Esophagus (tissue), 2 donors: ENCODE data around the gene NFIA. TPM values are rescaled to one million over a fixed set of nuclear protein-coding genes. Genes with fewer than 3 reads are reported as not detected.

Experiments used
- H3K27ac ChIP-seq, 2 donors: one replicate each; pipeline ENCODE4 v1.5.1; 2013; ENCODE audit warnings: low read depth in 2 of 2, mild to moderate bottlenecking in 2 of 2, inconsistent platforms in 1 of 2, low read length in 1 of 2, moderate library complexity in 1 of 2
- H3K27me3 ChIP-seq, 2 donors: one replicate each; pipeline ENCODE4 v1.6.1; 2013; ENCODE audit warnings: low read length in 2 of 2, control low read depth in 1 of 2, mild to moderate bottlenecking in 1 of 2; ENCODE audit not compliant: insufficient read depth in 2 of 2, control insufficient read depth in 1 of 2
- H3K36me3 ChIP-seq, 2 donors: one replicate each; pipeline ENCODE4 v1.6.1; 2013; ENCODE audit warnings: low read length in 1 of 2; ENCODE audit not compliant: control insufficient read depth in 2 of 2, insufficient read depth in 2 of 2
- H3K4me1 ChIP-seq, 2 donors: one replicate each; pipeline ENCODE4 v1.6.1; 2013; ENCODE audit warnings: low read length in 1 of 2; ENCODE audit not compliant: control insufficient read depth in 2 of 2, insufficient read depth in 2 of 2
- H3K4me3 ChIP-seq, 2 donors: one replicate each; pipeline ENCODE4 v1.5.1; 2013; ENCODE audit warnings: low read length in 2 of 2, mild to moderate bottlenecking in 2 of 2, low read depth in 1 of 2, moderate library complexity in 1 of 2
- H3K9me3 ChIP-seq, 2 donors: one replicate each; pipeline ENCODE4 v1.6.1; 2013; ENCODE audit warnings: mild to moderate bottlenecking in 2 of 2, low read depth in 1 of 2, low read length in 1 of 2, moderate library complexity in 1 of 2; ENCODE audit not compliant: control insufficient read depth in 2 of 2, insufficient read depth in 1 of 2
- WGBS, 2 donors: extraction: QIAGEN DNeasy Blood & Tissue Kit; methylation state at CpG; one replicate each; pipeline ENCODE4 v1.1.7; 2013; 5-methylcytosine and 5-hydroxymethylcytosine counted together
- polyA plus RNA-seq, 2 donors: library from polyadenylated mRNA; stranded (reverse); fragments of 200-250 nt; gene quantifications; one replicate each; pipeline ENCODE4 v1.2.3, GENCODE V29; 2013
- donor health status: healthy with polysubstance abuse.
- donor health status: Bipolar disorder and iron deficiency.

NFIA gene
- polyA plus RNA-seq, 2 donors = 9.0 to 11.0 TPM

DNA sequence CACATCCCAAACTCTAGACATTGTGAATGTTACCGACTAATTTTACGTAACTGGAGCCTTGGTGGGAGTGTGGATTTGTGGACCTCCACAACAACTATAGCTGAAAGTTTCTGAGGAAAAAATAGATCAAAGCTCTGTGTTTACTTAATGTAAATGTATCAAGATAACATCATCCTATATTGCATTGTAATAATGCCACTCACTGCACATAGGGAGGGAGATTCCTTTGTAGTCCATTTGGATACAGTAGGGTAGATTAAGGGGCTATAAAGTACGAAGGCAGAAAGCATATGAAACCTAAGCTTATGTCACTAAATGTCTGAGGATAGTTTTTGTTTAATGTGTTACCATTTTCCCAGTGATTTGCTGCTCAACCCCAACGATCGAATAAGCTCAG, 369.2 kb downstream of the NFIA start:
- Histone ChIP-seq H3K4me1 (peaks cover 3 to 10% of the 10 kb centered on the region in 2 donors), H3K27ac (no peak overlapping the region)
- 86 to 90% methylated on average over 5 of the region's 5 CpGs for WGBS, 2 donors

DNA sequence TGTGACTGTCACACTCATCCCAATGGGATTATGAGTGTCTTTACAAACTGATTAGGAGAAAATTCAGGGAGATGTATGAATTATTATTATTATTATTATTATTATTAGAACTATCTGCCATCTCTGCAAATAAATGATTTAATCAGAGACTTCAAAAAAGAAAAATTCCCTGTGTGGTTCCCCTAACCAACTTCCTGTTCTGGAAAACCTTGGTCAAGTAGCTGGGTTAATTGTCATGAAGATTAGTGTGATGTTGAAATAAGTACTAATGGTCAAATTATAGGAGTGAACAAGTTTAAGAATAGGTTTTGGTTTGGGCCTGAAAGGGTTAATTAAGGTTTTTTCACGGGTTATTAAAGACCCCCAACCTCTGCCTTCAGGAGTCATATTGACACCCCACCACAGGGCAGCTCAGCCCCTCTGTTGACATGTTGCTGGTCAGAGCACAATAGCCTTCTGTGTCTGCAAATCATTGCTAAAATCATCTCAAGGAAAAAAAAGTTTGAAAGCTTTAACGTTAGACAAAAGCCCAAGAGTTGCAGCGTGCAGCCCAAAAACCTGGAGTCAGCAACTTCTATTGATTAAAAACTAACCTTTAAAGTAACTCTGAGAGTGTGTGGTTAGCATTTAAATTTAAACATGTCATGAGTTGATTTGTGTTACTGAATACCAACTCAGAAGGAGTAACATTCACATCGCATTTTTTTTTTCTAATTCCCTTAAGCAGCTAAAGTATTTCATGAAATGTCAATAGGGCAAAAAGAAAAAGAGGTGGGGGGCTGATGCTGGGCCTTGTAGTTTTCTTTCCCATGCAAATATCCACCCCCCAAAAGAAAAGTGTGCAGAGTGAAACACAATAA, 370.0 kb downstream of the NFIA start:
- Histone ChIP-seq H3K36me3 (peaks cover 2 to 4% of the 10 kb centered on the region in 2 donors), H3K9me3 (no peaks in the 10 kb centered on the region), H3K4me1 (peaks cover 3 to 7% of the 10 kb centered on the region in 2 donors), H3K4me3 (no peak overlapping the region), H3K27me3 (no peaks in the 10 kb centered on the region), H3K27ac (peak overlapping the region; percentile 54 to 76)
- 8% methylated on average over 4 of the region's 4 CpGs for WGBS, 2 donors

More for the DNA sequence above, 369.2 kb downstream of the NFIA start:
- H3K27me3 ChIP-seq = no peaks in the 10 kb centered on the region
- H3K36me3 ChIP-seq = peaks cover 2 to 4% of the 10 kb centered on the region in 2 donors
- no peaks in the 10 kb centered on the region for H3K9me3 ChIP-seq
- no peak overlapping the region for H3K4me3 ChIP-seq

DNA sequence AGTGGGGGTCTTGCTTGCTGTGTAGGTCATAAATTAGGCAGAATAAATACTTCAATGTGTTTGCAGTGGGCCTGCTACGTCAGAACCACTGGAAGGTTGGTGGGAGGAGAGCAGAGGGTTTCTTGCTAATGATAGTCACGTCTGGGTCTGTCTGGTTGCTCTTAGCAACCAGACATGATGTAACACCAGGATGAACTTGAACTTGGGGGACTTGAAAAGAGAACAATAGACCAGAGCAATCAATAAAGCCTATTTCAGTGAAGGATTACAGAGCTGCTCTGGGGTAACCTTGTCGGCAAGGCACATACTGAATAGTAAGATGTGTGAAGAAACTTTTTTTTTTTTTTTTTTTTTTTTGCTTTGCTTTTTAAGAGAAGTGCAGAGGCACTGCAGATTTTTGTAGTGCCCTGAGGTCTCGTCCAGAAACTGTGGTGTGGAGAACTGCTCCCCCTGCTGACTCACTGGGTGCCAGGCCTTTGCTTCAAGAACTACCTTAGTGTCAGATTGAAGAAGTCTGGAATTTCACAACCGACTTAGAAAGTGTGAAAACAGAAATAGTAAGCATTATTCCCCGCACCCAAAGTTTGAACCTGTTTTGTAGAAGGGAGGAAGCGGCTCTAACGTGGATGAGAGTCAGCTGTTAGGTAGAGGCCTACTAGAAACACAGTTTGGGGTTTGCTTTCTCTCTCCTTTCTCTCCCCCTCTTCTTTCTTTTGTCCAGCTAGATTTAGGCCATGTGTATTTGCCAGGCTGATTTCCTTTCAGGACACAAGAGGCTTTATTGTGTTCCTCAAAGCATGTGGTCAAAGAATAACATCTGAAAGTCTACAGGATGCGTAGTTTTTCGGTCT, 371.0 kb downstream of the NFIA start:
- Histone ChIP-seq H3K27me3 (no peaks in the 10 kb centered on the region), H3K36me3 (peaks cover 2 to 4% of the 10 kb centered on the region in 2 donors), H3K27ac (peak overlapping the region; percentile 54 to 71), H3K9me3 (no peaks in the 10 kb centered on the region), H3K4me1 (peaks cover 3 to 7% of the 10 kb centered on the region in 2 donors), H3K4me3 (no peak overlapping the region)
- 17 to 19% methylated on average over 10 of the region's 10 CpGs for WGBS, 2 donors

DNA sequence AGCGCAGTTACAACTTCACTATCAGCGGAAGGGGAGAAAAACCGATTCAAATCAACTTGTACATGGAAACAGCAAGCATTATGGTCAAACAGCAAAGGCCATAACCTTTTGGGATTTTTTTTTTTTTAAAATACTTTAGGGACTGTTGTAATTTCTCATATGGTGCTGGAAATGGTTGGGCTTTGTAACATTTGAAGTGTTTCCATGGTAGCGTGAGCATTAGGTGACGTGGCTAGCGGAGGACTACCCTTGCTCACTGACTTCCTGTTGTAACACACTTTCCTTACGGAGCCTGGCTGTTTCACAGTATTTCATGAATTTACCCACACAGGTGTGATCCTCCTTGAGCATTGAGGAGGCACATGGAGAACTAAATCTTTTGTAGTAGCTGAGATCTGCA, 373.0 kb downstream of the NFIA start:
- Histone ChIP-seq H3K27me3 (no peaks in the 10 kb centered on the region), H3K4me1 (peaks cover 0 to 2% of the 10 kb centered on the region in 2 donors)
- 92 to 93% methylated on average over 7 of the region's 7 CpGs for WGBS, 2 donors

DNA sequence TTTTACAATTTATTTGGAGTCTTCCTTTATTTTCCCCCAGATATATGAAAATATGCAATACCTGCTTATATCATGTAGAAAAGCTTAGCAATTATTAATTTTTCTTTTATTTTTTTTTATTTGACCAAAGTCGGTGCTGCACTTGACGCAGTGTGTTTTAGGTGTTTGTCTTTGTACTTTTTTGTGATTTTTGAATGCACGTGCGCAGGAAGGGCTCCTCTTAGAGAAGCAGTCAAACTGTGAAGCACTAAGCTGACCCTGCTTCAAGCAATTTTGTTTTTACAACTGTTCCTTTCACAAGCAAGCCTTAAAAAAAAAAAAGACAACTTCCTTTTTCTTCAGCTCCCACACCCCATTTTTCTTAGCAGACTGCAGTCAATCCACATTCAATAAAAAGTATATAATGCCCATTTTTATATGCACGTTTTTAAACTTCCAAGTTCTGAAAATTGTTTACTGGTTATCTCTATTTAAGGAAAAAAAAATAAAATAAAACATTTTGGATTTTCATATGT, 375.2 kb downstream of the NFIA start:
- H3K4me1 ChIP-seq = no peaks in the 10 kb centered on the region
- no peak overlapping the region for H3K4me3 ChIP-seq
- no peaks in the 10 kb centered on the region for H3K9me3 ChIP-seq
- no peaks in the 10 kb centered on the region for H3K27me3 ChIP-seq
- WGBS, 2 donors = 81 to 83% methylated on average over 5 of the region's 5 CpGs
- peaks cover 2 to 4% of the 10 kb centered on the region in 2 donors for H3K36me3 ChIP-seq
- H3K27ac ChIP-seq = no peak overlapping the region

More for the DNA sequence above, 373.0 kb downstream of the NFIA start:
- no peaks in the 10 kb centered on the region for H3K9me3 ChIP-seq
- peaks cover 2 to 4% of the 10 kb centered on the region in 2 donors for H3K36me3 ChIP-seq
- H3K27ac ChIP-seq = no peak overlapping the region
- no peak overlapping the region for H3K4me3 ChIP-seq

DNA sequence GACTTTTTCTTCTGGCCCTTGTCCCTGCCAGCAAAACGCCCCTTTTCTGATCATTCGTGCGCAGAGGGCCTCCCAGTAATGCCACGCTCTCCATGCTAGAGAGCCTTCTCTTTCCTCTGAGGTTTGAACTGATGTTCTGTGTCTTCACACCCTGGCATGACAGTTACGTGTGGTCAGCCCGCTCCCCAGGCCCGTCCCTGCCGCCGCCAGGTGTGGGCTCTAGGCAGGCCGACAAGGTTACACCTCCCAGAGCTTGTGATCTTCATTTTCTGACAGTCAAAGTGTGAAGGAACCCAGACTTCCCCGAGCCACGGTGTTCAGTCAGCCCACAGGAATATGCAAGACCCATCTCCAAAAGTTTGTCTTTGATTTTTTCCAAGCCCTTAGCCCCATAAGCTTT, 377.0 kb downstream of the NFIA start:
- H3K27ac ChIP-seq = no peak overlapping the region
- 91 to 93% methylated on average over 12 of the region's 12 CpGs for WGBS, 2 donors
- H3K4me3 ChIP-seq = no peak overlapping the region
- H3K36me3 ChIP-seq = peaks cover 2 to 4% of the 10 kb centered on the region in 2 donors
- no peaks in the 10 kb centered on the region for H3K4me1 ChIP-seq
- H3K9me3 ChIP-seq = no peaks in the 10 kb centered on the region
- H3K27me3 ChIP-seq = no peaks in the 10 kb centered on the region

DNA sequence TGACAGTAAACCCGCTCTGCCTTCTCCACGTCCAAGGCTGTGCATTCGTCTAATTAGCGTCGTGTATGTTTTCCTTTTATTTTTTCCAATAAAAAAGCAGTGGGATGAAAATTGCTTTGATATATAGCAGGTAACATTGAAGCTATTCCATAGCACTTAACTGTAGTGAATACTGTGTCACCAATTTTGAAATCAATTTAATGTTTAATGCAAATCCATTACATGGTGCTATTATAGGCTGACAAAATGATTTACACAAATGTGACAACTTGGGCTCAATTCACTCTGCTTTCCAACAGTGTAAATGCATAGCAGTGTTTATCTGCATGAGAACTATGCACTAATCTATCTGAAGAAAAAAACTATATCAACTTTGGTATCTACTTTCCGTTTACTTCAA, 377.8 kb downstream of the NFIA start:
- H3K27ac ChIP-seq = no peak overlapping the region
- no peaks in the 10 kb centered on the region for H3K27me3 ChIP-seq
- H3K36me3 ChIP-seq = peaks cover 1 to 3% of the 10 kb centered on the region in 2 donors
- no peaks in the 10 kb centered on the region for H3K9me3 ChIP-seq
- no peaks in the 10 kb centered on the region for H3K4me1 ChIP-seq
- no peak overlapping the region for H3K4me3 ChIP-seq
- WGBS, 2 donors = 86 to 91% methylated on average over 6 of the region's 6 CpGs

DNA sequence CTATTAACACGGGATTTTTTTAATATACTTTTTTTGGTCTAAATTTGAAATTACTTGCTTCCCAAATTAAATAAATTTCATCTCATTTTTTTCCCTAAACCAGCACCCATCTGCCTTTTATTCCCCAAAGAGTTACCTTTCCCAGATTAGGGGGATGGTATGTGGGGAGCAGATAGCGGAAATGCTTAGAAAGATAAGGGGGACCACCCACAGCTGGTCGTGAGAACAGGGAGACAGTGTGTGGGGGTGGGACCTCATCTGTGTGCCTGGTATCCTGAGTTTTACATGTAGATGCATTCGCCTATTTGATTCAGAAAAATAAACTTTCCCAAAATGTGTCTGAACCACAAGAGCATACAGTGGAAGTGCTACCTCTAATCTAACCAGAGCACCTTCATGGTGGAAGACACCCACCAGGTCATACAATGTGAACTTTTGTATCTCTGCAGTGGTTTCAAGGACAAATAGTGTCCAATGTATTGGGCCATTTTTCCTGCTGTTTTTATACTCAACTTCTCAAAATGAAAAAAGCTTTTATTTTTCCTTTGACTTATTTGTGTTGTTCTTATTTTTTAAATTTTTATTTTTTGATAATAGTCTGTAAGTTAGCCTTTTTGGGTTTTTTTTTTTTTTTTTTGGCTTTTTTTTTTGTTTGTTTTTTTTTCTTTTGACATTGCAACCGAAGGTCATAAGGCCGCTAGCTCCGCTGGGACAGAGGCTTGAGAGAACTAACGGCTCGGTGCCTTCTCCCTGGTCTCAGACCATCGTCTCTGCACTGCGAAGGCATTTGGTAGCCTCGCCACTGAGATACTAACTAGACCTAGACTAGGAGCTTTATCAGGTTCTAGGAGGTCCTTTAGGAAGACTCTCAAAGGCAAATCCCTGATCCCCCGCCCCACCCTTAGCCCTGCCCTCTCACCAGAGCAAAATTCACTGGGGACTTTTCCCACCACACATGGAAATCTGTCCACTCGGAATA, 379.3 kb downstream of the NFIA start:
- 87 to 90% methylated on average over 14 of the region's 14 CpGs for WGBS, 2 donors
- Histone ChIP-seq H3K4me1 (no peaks in the 10 kb centered on the region), H3K27me3 (no peaks in the 10 kb centered on the region), H3K4me3 (no peak overlapping the region), H3K9me3 (no peaks in the 10 kb centered on the region), H3K36me3 (no peaks in the 10 kb centered on the region), H3K27ac (peak overlapping the region in 1 of 2 donors; percentile 13)
